ENCODE measurements around the gene ARMC5. TPM values are rescaled to one million over a fixed set of nuclear protein-coding genes. Genes with fewer than 3 reads are reported as not detected.
A peak's percentile ranks its signal among the peaks of the same experiment; 100 is the strongest.

The ARMC5 gene
- total RNA-seq, 2 donors from 2014 or later = 10.0 to 20.3 TPM

DNA sequence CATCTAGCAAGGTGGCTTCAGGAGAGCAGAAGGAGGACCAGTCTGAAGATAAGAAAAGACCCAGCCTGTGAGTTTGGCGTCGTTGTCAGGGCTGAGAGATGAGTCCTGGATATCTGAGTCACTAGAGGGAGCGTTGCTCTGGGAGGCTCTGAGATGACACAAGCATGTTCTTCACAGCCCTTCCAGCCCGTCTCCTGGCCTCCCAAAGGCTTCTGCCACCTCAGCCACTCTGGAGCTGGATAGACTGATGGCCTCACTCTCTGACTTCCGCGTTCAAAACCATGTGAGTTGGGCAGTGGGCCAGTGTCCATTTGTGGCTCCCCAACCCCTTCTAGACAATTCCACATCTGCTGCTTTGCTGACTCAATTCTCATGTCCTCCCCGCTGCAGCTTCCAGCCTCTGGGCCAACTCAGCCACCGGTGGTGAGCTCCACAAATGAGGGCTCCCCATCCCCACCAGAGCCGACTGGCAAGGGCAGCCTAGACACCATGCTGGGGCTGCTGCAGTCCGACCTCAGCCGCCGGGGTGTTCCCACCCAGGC lies 14.9 kb downstream of the ARMC5 start:
- H3K4me1 ChIP-seq (replicated peaks) = no peaks in the 10 kb centered on the region
- no peaks in the 10 kb centered on the region for H3K27me3 ChIP-seq (replicated peaks; ENCODE audit: insufficient read depth)
- TF ChIP-seq POLR2A (IDR thresholded peaks at IDR 0.05) = no peak
- TF ChIP-seq, protein P1, sequence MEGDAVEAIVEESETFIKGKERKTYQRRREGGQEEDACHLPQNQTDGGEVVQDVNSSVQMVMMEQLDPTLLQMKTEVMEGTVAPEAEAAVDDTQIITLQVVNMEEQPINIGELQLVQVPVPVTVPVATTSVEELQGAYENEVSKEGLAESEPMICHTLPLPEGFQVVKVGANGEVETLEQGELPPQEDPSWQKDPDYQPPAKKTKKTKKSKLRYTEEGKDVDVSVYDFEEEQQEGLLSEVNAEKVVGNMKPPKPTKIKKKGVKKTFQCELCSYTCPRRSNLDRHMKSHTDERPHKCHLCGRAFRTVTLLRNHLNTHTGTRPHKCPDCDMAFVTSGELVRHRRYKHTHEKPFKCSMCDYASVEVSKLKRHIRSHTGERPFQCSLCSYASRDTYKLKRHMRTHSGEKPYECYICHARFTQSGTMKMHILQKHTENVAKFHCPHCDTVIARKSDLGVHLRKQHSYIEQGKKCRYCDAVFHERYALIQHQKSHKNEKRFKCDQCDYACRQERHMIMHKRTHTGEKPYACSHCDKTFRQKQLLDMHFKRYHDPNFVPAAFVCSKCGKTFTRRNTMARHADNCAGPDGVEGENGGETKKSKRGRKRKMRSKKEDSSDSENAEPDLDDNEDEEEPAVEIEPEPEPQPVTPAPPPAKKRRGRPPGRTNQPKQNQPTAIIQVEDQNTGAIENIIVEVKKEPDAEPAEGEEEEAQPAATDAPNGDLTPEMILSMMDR (IDR thresholded peaks at IDR 0.05) = no peak
- WGBS = 77% methylated on average over 12 of the region's 12 CpGs
- no peaks in the 10 kb centered on the region for H3K9me3 ChIP-seq
- intact Hi-C loops (cut with DNase I) = no loop called here
- no peaks in the 10 kb centered on the region for H3K36me3 ChIP-seq
- no peak overlapping the region for H3K27ac ChIP-seq
- no peak overlapping the region for H3K4me3 ChIP-seq
- DNase-seq (ENCODE audit: low spot score) = no peak

DNA sequence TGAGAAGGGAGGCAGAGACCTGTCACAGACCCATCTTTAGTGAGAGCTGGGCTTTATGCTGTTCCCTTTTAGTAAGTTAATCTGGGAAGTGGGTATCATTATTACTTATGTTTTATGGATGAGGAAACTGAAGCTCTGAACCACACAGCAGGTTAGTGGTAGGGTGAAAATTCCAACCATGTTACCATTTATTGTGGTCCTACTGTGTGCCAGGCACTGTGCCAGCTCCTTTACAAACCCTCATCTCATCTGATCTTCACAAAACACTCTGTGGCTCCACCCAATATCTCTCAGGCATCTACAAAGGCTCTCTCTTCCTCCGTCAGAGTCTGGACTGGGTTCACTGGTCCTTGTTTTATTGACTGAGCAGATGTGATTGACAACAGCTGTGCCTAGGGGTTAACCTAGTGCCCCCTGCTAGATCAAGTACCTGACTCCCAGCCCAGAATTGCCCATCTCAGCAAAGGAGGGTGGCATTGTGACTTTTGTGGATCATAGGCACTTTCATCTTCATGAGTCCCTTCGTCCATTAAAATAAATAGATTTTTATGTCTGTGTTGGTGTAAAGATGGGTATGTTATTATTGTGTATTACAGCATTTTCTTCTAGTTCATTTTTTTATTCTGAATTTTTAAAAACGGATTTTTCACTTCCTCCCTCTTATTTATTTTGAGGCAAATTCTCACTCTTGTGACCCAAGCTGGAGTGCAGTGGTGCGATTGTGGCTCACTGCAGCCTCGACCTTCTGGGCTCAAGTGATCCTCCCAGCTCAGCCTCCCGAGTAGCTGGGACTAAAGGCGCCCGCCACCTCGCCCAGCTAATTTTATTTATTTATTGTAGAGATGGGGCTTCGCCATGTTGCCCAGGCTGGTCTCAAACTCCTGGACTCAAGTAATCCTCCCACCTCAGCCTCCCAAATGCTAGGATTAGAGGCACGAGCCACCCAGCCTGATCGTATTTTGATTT lies 15.8 kb downstream of the ARMC5 start:
- H3K27me3 ChIP-seq (replicated peaks; ENCODE audit: insufficient read depth) = no peaks in the 10 kb centered on the region
- 89% methylated on average over 12 of the region's 12 CpGs for WGBS
- H3K9me3 ChIP-seq = no peaks in the 10 kb centered on the region
- no peak overlapping the region for H3K27ac ChIP-seq
- DNase-seq (ENCODE audit: low spot score) = no peak
- no peak overlapping the region for H3K4me3 ChIP-seq
- H3K36me3 ChIP-seq = no peaks in the 10 kb centered on the region
- H3K4me1 ChIP-seq (replicated peaks) = no peaks in the 10 kb centered on the region
- TF ChIP-seq POLR2AphosphoS5 (IDR thresholded peaks at IDR 0.05) = no peak
- no peak for TF ChIP-seq POLR2A (IDR thresholded peaks at IDR 0.05)
- TF ChIP-seq, protein P1 (IDR thresholded peaks at IDR 0.05) = no peak
- intact Hi-C loops (cut with DNase I) = no loop called here

DNA sequence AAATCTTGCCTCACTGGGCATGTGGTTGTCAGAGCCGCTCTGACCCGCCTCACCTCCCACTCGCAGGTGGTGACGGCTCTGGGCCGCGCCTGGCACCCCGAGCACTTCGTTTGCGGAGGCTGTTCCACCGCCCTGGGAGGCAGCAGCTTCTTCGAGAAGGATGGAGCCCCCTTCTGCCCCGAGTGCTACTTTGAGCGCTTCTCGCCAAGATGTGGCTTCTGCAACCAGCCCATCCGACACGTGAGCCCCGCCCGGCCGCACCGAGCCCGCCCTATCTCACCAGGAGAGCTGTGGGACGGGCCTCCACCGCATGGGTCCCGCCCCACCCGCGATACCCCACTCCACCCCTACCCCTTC lies 16.6 kb downstream of the ARMC5 start:
- Histone ChIP-seq H3K4me3 (no peak overlapping the region), H3K36me3 (no peaks in the 10 kb centered on the region), H3K27me3 (replicated peaks; ENCODE audit: insufficient read depth) (no peaks in the 10 kb centered on the region), H3K27ac (no peak overlapping the region), H3K4me1 (replicated peaks) (no peaks in the 10 kb centered on the region), H3K9me3 (no peaks in the 10 kb centered on the region)
- WGBS = 59% methylated on average over 26 of the region's 26 CpGs
- intact Hi-C loops (cut with DNase I) = no loop called here
- no peak for TF ChIP-seq POLR2A (IDR thresholded peaks at IDR 0.05)
- TF ChIP-seq, protein P1 (IDR thresholded peaks at IDR 0.05) = no peak
- DNase-seq (ENCODE audit: low spot score) = no peak

DNA sequence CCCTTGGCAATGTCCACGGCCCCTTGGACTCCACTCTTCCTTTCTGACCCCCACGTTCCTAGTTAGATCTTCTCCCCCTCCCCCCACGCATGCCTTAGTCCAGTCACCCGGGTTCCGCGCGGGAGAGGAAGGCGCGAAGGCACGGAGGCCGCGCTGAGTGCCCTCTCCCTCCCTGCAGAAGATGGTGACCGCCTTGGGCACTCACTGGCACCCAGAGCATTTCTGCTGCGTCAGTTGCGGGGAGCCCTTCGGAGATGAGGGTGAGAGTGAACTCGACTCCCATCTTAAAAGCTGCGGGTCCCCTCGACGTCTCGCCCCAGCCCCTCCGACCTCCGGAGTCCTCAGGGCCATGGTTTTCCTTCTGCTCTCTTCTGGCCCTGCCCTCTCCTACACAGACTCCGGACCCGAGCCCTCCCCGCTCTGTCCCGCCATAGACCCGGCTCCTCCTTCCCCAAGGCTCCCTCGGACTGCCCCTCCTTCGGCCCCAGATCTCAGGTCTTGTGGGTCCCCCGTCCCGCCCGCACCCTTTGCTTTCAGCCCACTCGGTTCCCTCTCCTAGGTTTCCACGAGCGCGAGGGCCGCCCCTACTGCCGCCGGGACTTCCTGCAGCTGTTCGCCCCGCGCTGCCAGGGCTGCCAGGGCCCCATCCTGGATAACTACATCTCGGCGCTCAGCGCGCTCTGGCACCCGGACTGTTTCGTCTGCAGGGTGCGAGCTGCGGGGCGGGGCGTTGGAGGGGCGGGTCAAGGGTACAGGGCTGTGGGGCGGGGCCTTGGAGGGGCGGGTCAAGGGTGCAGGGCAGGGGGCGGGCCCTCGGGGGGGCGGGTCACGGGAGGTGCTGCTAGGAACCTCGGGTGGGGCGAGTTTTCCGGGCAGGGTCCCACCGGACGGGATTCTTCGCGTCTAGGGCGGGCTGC lies 17.3 kb downstream of the ARMC5 start:
- peak; percentile 59 for DNase-seq (ENCODE audit: low spot score)
- WGBS = 25% methylated on average over 52 of the region's 68 CpGs
- H3K4me1 ChIP-seq (replicated peaks) = no peaks in the 10 kb centered on the region
- H3K27me3 ChIP-seq (replicated peaks; ENCODE audit: insufficient read depth) = no peaks in the 10 kb centered on the region
- H3K27ac ChIP-seq = no peak overlapping the region
- TF ChIP-seq POLR2A (IDR thresholded peaks at IDR 0.05) (peak; percentile 66), POLR2AphosphoS5 (IDR thresholded peaks at IDR 0.05) (peak; percentile 40)
- TF ChIP-seq, protein P1 (IDR thresholded peaks at IDR 0.05) = no peak
- intact Hi-C loops (cut with DNase I) = no loop called here
- no peaks in the 10 kb centered on the region for H3K9me3 ChIP-seq
- H3K4me3 ChIP-seq = peak overlapping the region; percentile 10 to 27
- H3K36me3 ChIP-seq = no peaks in the 10 kb centered on the region
